Loucy (cell line): ENCODE data around the gene EHBP1L1.
A peak's percentile ranks its signal among the peaks of the same experiment; 100 is the strongest.

Source experiments
- H2AFZ ChIP-seq: fragments of 200-600 bp; sonication (generic); 2 replicates; pipeline ENCODE4 v1.6.0; 2016; ENCODE audit warnings: antibody characterized with exemption, mild to moderate bottlenecking, low read length, moderate library complexity
- H3F3A ChIP-seq: fragments of 200-600 bp; 2 replicates; pipeline ENCODE4 v1.6.0; 2016; ENCODE audit warnings: antibody characterized with exemption, low read depth, mild to moderate bottlenecking
- H3K27me3 ChIP-seq: fragments of 200-600 bp; sonication (generic); 2 replicates; pipeline ENCODE4 v1.6.1; 2014; ENCODE audit warnings: low read length, mild to moderate bottlenecking; ENCODE audit not compliant: insufficient read depth, poor library complexity, severe bottlenecking
- H3K36me3 ChIP-seq: fragments of 200-600 bp; sonication (generic); 2 replicates; pipeline ENCODE4 v1.6.1; 2016; ENCODE audit warnings: low read length; ENCODE audit not compliant: insufficient read depth
- H3K4me1 ChIP-seq: fragments of 200-600 bp; sonication (generic); 2 replicates; pipeline ENCODE4 v1.5.1; 2014; ENCODE audit warnings: low read length, mild to moderate bottlenecking; ENCODE audit not compliant: insufficient read depth, poor library complexity, severe bottlenecking
- H3K4me2 ChIP-seq: fragments of 200-600 bp; sonication (generic); 2 replicates; pipeline ENCODE4 v1.6.0; 2014; ENCODE audit warnings: antibody characterized with exemption, low read length, low read depth, mild to moderate bottlenecking; ENCODE audit not compliant: poor library complexity, severe bottlenecking
- H3K4me3 ChIP-seq: fragments of 200-600 bp; sonication (generic); 2 replicates; pipeline ENCODE4 v1.5.1; 2014; ENCODE audit warnings: low read length, mild to moderate bottlenecking, mixed read lengths; ENCODE audit not compliant: poor library complexity, severe bottlenecking
- H3K79me2 ChIP-seq: fragments of 200-600 bp; sonication (generic); 2 replicates; pipeline ENCODE4 v1.6.1; 2014; ENCODE audit warnings: low read length; ENCODE audit not compliant: insufficient read depth
- H3K9ac ChIP-seq: fragments of 200-600 bp; sonication (generic); 2 replicates; pipeline ENCODE4 v1.6.0; 2014; ENCODE audit warnings: mild to moderate bottlenecking, low read depth, low read length, moderate library complexity; ENCODE audit not compliant: poor library complexity, severe bottlenecking
- H3K9me2 ChIP-seq: fragments of 200-600 bp; sonication (generic); replicated peaks from 2 replicates; pipeline ENCODE4 v1.6.1; 2016; ENCODE audit warnings: low read depth, low read length, mixed read lengths
- H3K9me3 ChIP-seq: fragments of 200-600 bp; sonication (generic); 2 replicates; pipeline ENCODE4 v1.6.1; 2014; ENCODE audit warnings: mild to moderate bottlenecking, antibody characterized with exemption, low read length, low read depth; ENCODE audit not compliant: insufficient read depth
- H4K20me1 ChIP-seq: fragments of 200-600 bp; sonication (generic); 2 replicates; pipeline ENCODE4 v1.6.0; 2014; ENCODE audit warnings: antibody characterized with exemption, low read length, mild to moderate bottlenecking; ENCODE audit not compliant: insufficient read depth, poor library complexity, severe bottlenecking
- EZH2phosphoT487 ChIP-seq: fragments of 200-600 bp; IDR thresholded peaks from 2 replicates; pipeline ENCODE4 v1.6.1; 2018; ENCODE audit warnings: antibody characterized with exemption, mild to moderate bottlenecking, moderate library complexity, borderline replicate concordance
- TF ChIP-seq, protein P1 (sequence below): fragments of 200-600 bp; sonication (generic); conservative IDR thresholded peaks from 2 replicates; pipeline ENCODE4 v1.5.1; 2014; ENCODE audit warnings: mild to moderate bottlenecking, antibody characterized with exemption, low read length

Gene EHBP1L1

DNA sequence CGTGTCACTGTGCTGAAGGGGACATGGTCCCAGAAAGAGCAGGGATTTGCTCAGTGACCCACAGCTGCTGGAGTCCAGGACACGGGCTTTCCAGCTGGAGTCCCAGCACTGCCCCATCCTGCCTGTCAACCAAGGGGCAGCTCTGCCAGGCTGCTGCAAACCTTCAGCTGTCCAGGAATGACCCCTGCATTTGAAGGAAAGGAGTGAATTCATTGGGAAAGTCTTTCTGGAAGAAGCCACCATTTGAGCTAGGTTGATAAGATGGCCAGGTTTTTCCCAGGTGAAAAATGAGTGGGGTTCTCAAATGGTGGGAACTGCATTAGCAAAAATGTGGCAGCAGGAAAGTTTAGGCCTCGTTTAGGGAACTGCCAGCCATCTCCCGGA, 10.4 kb downstream of the EHBP1L1 start:
- H3K9me3 ChIP-seq, result no peaks in the 10 kb centered on the region
- H4K20me1 ChIP-seq, result peaks cover 2% of the 10 kb centered on the region
- no peaks in the 10 kb centered on the region for H3K79me2 ChIP-seq
- no peak overlapping the region for H3K4me2 ChIP-seq
- H3K9me2 ChIP-seq, result no peaks in the 10 kb centered on the region
- TF ChIP-seq, protein P1, sequence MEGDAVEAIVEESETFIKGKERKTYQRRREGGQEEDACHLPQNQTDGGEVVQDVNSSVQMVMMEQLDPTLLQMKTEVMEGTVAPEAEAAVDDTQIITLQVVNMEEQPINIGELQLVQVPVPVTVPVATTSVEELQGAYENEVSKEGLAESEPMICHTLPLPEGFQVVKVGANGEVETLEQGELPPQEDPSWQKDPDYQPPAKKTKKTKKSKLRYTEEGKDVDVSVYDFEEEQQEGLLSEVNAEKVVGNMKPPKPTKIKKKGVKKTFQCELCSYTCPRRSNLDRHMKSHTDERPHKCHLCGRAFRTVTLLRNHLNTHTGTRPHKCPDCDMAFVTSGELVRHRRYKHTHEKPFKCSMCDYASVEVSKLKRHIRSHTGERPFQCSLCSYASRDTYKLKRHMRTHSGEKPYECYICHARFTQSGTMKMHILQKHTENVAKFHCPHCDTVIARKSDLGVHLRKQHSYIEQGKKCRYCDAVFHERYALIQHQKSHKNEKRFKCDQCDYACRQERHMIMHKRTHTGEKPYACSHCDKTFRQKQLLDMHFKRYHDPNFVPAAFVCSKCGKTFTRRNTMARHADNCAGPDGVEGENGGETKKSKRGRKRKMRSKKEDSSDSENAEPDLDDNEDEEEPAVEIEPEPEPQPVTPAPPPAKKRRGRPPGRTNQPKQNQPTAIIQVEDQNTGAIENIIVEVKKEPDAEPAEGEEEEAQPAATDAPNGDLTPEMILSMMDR, result no peak
- TF ChIP-seq EZH2phosphoT487, result no peak
- no peak overlapping the region for H3K9ac ChIP-seq
- no peak overlapping the region for H2AFZ ChIP-seq
- H3F3A ChIP-seq, result no peaks in the 10 kb centered on the region
- H3K36me3 ChIP-seq, result no peaks in the 10 kb centered on the region
- no peak overlapping the region for H3K4me3 ChIP-seq
- no peaks in the 10 kb centered on the region for H3K27me3 ChIP-seq
- peaks cover 20% of the 10 kb centered on the region for H3K4me1 ChIP-seq

DNA sequence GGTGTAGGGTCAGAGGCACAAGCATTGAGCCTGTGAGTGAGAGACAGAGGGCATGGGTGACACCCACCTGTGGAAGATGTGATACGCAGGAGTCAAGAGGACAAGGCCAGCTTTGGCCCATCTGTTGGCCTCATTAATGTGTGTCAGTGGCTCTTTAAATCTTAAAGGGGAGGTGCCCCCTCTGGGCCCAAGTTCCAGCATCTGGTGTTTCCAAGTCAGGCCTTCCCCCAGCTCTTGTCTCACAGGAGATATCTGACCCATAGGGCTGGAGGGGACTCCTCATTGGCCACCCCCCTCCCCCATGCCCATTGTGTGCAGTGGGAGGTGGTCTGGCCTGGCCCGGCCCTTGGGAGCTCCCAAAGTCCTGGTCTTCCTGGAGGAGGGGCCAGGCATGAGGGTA, 10.8 kb downstream of the EHBP1L1 start:
- TF ChIP-seq, protein P1, result no peak
- TF ChIP-seq EZH2phosphoT487, result no peak
- Histone ChIP-seq H3K9me2 (no peaks in the 10 kb centered on the region), H3K79me2 (no peaks in the 10 kb centered on the region), H3K36me3 (no peaks in the 10 kb centered on the region), H3K4me1 (peaks cover 20% of the 10 kb centered on the region), H3K4me3 (no peak overlapping the region), H3F3A (no peaks in the 10 kb centered on the region), H3K9me3 (no peaks in the 10 kb centered on the region), H4K20me1 (peaks cover 2% of the 10 kb centered on the region), H3K4me2 (no peak overlapping the region), H2AFZ (no peak overlapping the region), H3K27me3 (no peaks in the 10 kb centered on the region), H3K9ac (no peak overlapping the region)

DNA sequence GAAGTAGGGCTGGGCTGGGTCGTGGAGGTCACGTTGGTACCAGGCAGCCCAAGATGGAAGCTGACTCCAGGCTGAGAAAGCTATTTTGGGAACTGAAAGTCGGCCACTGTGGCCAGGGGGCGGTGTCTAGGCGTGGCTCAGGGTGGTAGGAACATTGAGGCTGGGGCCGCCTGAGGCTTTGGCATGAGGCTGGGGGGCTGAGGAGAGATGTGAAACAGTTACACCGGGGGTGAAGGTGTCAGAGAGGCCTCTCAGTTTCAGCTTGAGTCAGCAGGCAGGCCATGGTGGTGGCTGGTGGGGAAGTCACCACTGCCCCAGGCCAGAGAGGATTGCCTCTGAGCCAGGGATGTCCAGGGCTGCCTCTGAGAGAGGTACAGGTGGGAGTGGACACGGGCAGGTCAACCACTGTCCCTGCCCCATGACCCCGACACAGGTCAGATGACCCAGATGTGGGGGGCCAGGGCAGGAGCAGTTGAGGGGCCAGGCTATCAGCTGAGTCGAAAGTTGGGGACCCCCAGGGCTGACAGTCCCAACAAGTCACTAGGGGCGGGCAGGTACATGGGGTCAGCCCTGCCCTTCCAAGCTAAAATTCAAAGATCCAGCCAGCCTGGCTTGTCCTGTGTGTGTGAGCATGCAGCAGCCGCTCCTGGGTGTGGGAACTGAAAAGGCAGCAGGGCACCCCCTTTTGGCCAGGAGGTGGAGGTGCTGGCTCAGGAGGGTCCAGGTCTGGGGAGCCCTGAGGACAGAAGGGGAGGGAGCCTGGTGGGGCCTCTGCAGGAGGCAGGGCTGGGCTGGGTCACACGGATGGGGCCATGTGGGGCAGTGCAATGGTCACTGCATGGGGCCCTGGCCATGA, 12.6 kb downstream of the EHBP1L1 start:
- no peaks in the 10 kb centered on the region for H3K79me2 ChIP-seq
- no peaks in the 10 kb centered on the region for H3K9me3 ChIP-seq
- TF ChIP-seq EZH2phosphoT487, result no peak
- TF ChIP-seq, protein P1, result peak; percentile 82
- no peak overlapping the region for H2AFZ ChIP-seq
- H3K4me1 ChIP-seq, result peaks cover 20% of the 10 kb centered on the region
- peak overlapping the region; percentile 38 for H3K4me2 ChIP-seq
- H4K20me1 ChIP-seq, result peaks cover 2% of the 10 kb centered on the region
- no peaks in the 10 kb centered on the region for H3K27me3 ChIP-seq
- no peaks in the 10 kb centered on the region for H3F3A ChIP-seq
- no peaks in the 10 kb centered on the region for H3K36me3 ChIP-seq
- no peak overlapping the region for H3K4me3 ChIP-seq
- H3K9me2 ChIP-seq, result no peaks in the 10 kb centered on the region
- H3K9ac ChIP-seq, result peak overlapping the region; percentile 55
